H9 (cell line): Measurements from ENCODE around the gene KIF5C. TPM values are rescaled to one million over a fixed set of nuclear protein-coding genes. Genes with fewer than 3 reads are reported as not detected.

Source experiments
- DNase-seq: peaks from one replicate; pipeline ENCODE4 v3.0.0-alpha.2; 2017
- H2AFZ ChIP-seq: one replicate; pipeline ENCODE4 v1.6.1; 2013; ENCODE audit warnings: mild to moderate bottlenecking, low read length, control low read depth, moderate library complexity
- H2AK5ac ChIP-seq: 2 replicates; pipeline ENCODE4 v1.6.1; 2013; ENCODE audit warnings: low read length, control low read depth, mixed read lengths; ENCODE audit not compliant: insufficient read length
- H2BK120ac ChIP-seq: one replicate; pipeline ENCODE4 v1.6.1; 2013; ENCODE audit warnings: low read depth, mild to moderate bottlenecking, low read length, control low read depth, inconsistent platforms; ENCODE audit not compliant: poor library complexity, severe bottlenecking
- H2BK12ac ChIP-seq: 2 replicates; pipeline ENCODE4 v1.6.1; 2013; ENCODE audit warnings: low read length, control low read depth, mixed read lengths, low read depth; ENCODE audit not compliant: insufficient read length
- H2BK15ac ChIP-seq: 2 replicates; pipeline ENCODE4 v1.6.1; 2013; ENCODE audit warnings: low read depth, low read length, control low read depth
- H2BK20ac ChIP-seq: one replicate; pipeline ENCODE4 v1.6.1; 2013; ENCODE audit warnings: low read depth, mild to moderate bottlenecking, low read length, control low read depth, inconsistent platforms; ENCODE audit not compliant: poor library complexity, severe bottlenecking
- H2BK5ac ChIP-seq: 2 replicates; pipeline ENCODE4 v1.6.1; 2013; ENCODE audit warnings: low read length, control low read depth, mixed read lengths; ENCODE audit not compliant: insufficient read length
- H3K14ac ChIP-seq: 2 replicates; pipeline ENCODE4 v1.6.1; 2013; ENCODE audit warnings: low read length, control low read depth; ENCODE audit not compliant: insufficient read depth
- H3K18ac ChIP-seq: 2 replicates; pipeline ENCODE4 v1.6.1; 2013; ENCODE audit warnings: low read depth, mild to moderate bottlenecking, mixed read lengths, low read length, control low read depth; ENCODE audit not compliant: insufficient read length
- H3K23ac ChIP-seq: 2 replicates; pipeline ENCODE4 v1.6.1; 2013; ENCODE audit warnings: low read length, control low read depth, mixed read lengths, low read depth; ENCODE audit not compliant: insufficient read length
- H3K23me2 ChIP-seq: 2 replicates; pipeline ENCODE4 v1.6.1; 2013; ENCODE audit warnings: low read depth, mild to moderate bottlenecking, mixed read lengths, low read length, control low read depth; ENCODE audit not compliant: insufficient read length, poor library complexity, severe bottlenecking
- H3K27ac ChIP-seq: 2 replicates; pipeline ENCODE4 v1.5.1; 2013; ENCODE audit warnings: low read length, control low read depth, mixed read lengths, low read depth; ENCODE audit not compliant: insufficient read length
- H3K27me3 ChIP-seq: 2 replicates; pipeline ENCODE4 v1.6.1; 2013; ENCODE audit warnings: low read length, control low read depth, inconsistent platforms; ENCODE audit not compliant: insufficient read depth
- H3K4ac ChIP-seq: 2 replicates; pipeline ENCODE4 v1.6.1; 2013; ENCODE audit warnings: low read depth, mild to moderate bottlenecking, control low read depth, inconsistent platforms, low read length, moderate library complexity
- H3K4me1 ChIP-seq: 2 replicates; pipeline ENCODE4 v1.6.1; 2013; ENCODE audit warnings: low read length, control low read depth, inconsistent platforms; ENCODE audit not compliant: insufficient read depth
- H3K4me2 ChIP-seq: 2 replicates; pipeline ENCODE4 v1.6.1; 2013; ENCODE audit warnings: low read length, control low read depth, mixed read lengths; ENCODE audit not compliant: insufficient read length, insufficient read depth
- H3K56ac ChIP-seq: 2 replicates; pipeline ENCODE4 v1.6.1; 2013; ENCODE audit warnings: low read depth, mild to moderate bottlenecking, mixed read lengths, low read length, control low read depth; ENCODE audit not compliant: insufficient read length
- H3K79me1 ChIP-seq: 2 replicates; pipeline ENCODE4 v1.6.1; 2013; ENCODE audit warnings: low read depth, mild to moderate bottlenecking, moderate library complexity, low read length, control low read depth, inconsistent platforms; ENCODE audit not compliant: insufficient read depth, poor library complexity, severe bottlenecking
- H3K79me2 ChIP-seq: 2 replicates; pipeline ENCODE4 v1.6.1; 2013; ENCODE audit warnings: low read length, control low read depth, inconsistent platforms; ENCODE audit not compliant: insufficient read depth
- H3K9ac ChIP-seq: 2 replicates; pipeline ENCODE4 v1.6.1; 2013; ENCODE audit warnings: low read length, control low read depth, mixed read lengths; ENCODE audit not compliant: insufficient read length; ENCODE audit errors: extremely low read depth
- H3K9me3 ChIP-seq: one replicate; pipeline ENCODE4 v1.6.1; 2013; ENCODE audit warnings: low read depth, low read length, inconsistent platforms; ENCODE audit not compliant: control insufficient read depth
- H3T11ph ChIP-seq: one replicate; pipeline ENCODE4 v1.6.1; 2013; ENCODE audit warnings: mild to moderate bottlenecking, low read length, control low read depth, inconsistent platforms
- H4K20me1 ChIP-seq: one replicate; pipeline ENCODE4 v1.6.1; 2013; ENCODE audit not compliant: control insufficient read depth, insufficient read length, insufficient read depth
- H4K5ac ChIP-seq: 2 replicates; pipeline ENCODE4 v1.6.1; 2013; ENCODE audit warnings: low read depth, mild to moderate bottlenecking, mixed read lengths, low read length, control low read depth; ENCODE audit not compliant: insufficient read length
- H4K8ac ChIP-seq: replicated peaks from 2 replicates; pipeline ENCODE4 v1.6.1; 2013; ENCODE audit warnings: low read length, control low read depth, mixed read lengths, low read depth; ENCODE audit not compliant: insufficient read length
- H4K91ac ChIP-seq: 2 replicates; pipeline ENCODE4 v1.6.1; 2013; ENCODE audit warnings: low read depth, mild to moderate bottlenecking, moderate library complexity, mixed read lengths, low read length, control low read depth; ENCODE audit not compliant: insufficient read length
- H3K27ac Mint-ChIP-seq, 3 experiments: 2 replicates in 2 of 3; 3 replicates in 1 of 3; pipeline ENCODE4 v1.8.0; 2020 to 2021; ENCODE audit warnings: mixed read lengths in 3 of 3, mild to moderate bottlenecking in 1 of 3, moderate library complexity in 1 of 3
- H3K27me3 Mint-ChIP-seq: 2 replicates; pipeline ENCODE4 v1.8.0; 2021; ENCODE audit warnings: low read depth, mild to moderate bottlenecking, moderate library complexity, mixed read lengths
- H3K36me3 Mint-ChIP-seq, 3 experiments: 2 replicates in 2 of 3; 3 replicates in 1 of 3; pipeline ENCODE4 v1.8.0; 2020 to 2021; ENCODE audit warnings: low read depth in 3 of 3, mixed read lengths in 3 of 3; ENCODE audit not compliant: insufficient read depth in 1 of 3
- H3K4me1 Mint-ChIP-seq, 2 experiments: 2 replicates each; pipeline ENCODE4 v1.8.0; 2020; ENCODE audit warnings: mixed read lengths in 2 of 2
- H3K4me3 Mint-ChIP-seq, 2 experiments: 2 replicates in 1 of 2; 3 replicates in 1 of 2; pipeline ENCODE4 v1.8.0; 2020 to 2021; ENCODE audit warnings: mild to moderate bottlenecking in 2 of 2, mixed read lengths in 2 of 2, moderate library complexity in 1 of 2
- H3K9me3 Mint-ChIP-seq, 2 experiments: 2 replicates in 1 of 2; 3 replicates in 1 of 2; pipeline ENCODE4 v1.8.0; 2020; ENCODE audit warnings: mild to moderate bottlenecking in 2 of 2, mixed read lengths in 2 of 2, moderate library complexity in 1 of 2
- total RNA-seq: library from RNA; stranded (reverse); gene quantifications from 2 replicates; pipeline ENCODE4 v1.2.1, GENCODE V29; 2021
- TF ChIP-seq, protein P1 (sequence below): fragments of 200-600 bp; sonication (generic); conservative IDR thresholded peaks from 3 replicates; pipeline ENCODE4 v1.8.0; 2021; ENCODE audit warnings: antibody characterized with exemption, mild to moderate bottlenecking

KIF5C gene
- total RNA-seq, 1 experiment from 2014 or later, result 52.9 TPM

DNA sequence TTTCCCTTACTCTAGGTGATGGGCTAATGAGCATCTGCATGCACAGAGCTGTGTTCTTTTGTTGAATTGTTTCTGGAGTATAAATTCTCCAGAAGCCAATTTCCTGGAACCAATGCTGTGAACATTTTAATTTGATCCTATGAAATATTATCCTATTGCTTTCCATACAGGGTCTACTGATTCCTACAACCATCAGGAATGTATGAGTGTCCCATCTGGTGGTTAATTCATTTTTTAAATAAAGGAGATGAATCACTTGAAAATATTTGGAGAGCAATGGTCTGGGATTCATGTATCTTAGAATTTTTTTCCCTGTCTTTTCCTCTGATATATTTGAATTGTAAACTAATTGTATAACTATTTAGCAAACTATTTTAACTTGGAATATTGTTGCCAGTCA, 14.0 kb downstream of the KIF5C start:
- Histone ChIP-seq H3K9ac (no peak overlapping the region), H2BK15ac (no peak overlapping the region), H3K4me1 (peaks cover 5% of the 10 kb centered on the region; the same call in 1 of the 2 replicates), H2BK20ac (no peak overlapping the region), H4K91ac (no peak overlapping the region), H3T11ph (no peak overlapping the region), H3K27me3 (no peaks in the 10 kb centered on the region), H3K23ac (no peak overlapping the region), H4K5ac (no peak overlapping the region), H3K9me3 (peaks cover 9% of the 10 kb centered on the region), H4K8ac (no peak overlapping the region), H3K79me2 (peaks cover 4% of the 10 kb centered on the region; the same call in 1 of the 2 replicates), H2BK12ac (no peak overlapping the region), H3K23me2 (peaks cover 12% of the 10 kb centered on the region), H3K4me2 (no peak overlapping the region), H3K14ac (no peak overlapping the region), H3K4ac (no peak overlapping the region), H3K27ac (no peak overlapping the region), H3K18ac (no peak overlapping the region), H3K56ac (no peak overlapping the region), H2AFZ (no peak overlapping the region), H3K79me1 (peaks cover 6% of the 10 kb centered on the region), H2BK5ac (no peak overlapping the region), H4K20me1 (no peaks in the 10 kb centered on the region), H2BK120ac (no peak overlapping the region), H2AK5ac (no peak overlapping the region)
- Mint-ChIP-seq H3K36me3 (peaks cover 20 to 28% (median 27%) of the 10 kb centered on the region in 3 experiments), H3K4me1 (peaks cover 28 to 31% of the 10 kb centered on the region in 2 experiments), H3K4me3 (peak overlapping the region; percentile 69 to 76; a peak in 4 of 5 replicates), H3K27me3 (no peaks in the 10 kb centered on the region), H3K27ac (no peak overlapping the region), H3K9me3 (peaks cover 18 to 20% of the 10 kb centered on the region in 2 experiments)
- no peak for DNase-seq
- TF ChIP-seq, protein P1, sequence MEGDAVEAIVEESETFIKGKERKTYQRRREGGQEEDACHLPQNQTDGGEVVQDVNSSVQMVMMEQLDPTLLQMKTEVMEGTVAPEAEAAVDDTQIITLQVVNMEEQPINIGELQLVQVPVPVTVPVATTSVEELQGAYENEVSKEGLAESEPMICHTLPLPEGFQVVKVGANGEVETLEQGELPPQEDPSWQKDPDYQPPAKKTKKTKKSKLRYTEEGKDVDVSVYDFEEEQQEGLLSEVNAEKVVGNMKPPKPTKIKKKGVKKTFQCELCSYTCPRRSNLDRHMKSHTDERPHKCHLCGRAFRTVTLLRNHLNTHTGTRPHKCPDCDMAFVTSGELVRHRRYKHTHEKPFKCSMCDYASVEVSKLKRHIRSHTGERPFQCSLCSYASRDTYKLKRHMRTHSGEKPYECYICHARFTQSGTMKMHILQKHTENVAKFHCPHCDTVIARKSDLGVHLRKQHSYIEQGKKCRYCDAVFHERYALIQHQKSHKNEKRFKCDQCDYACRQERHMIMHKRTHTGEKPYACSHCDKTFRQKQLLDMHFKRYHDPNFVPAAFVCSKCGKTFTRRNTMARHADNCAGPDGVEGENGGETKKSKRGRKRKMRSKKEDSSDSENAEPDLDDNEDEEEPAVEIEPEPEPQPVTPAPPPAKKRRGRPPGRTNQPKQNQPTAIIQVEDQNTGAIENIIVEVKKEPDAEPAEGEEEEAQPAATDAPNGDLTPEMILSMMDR, result no peak
